OCI-LY1 (cell line): Measurements from ENCODE around the gene PCDHAC1.
A peak's percentile ranks its signal among the peaks of the same experiment; 100 is the strongest.

ENCODE experiments used
- H2AFZ ChIP-seq: fragments of 200-600 bp; sonication (generic), shearing (Covaris generic); 2 replicates; pipeline ENCODE4 v1.6.0; 2014; ENCODE audit warnings: antibody characterized with exemption, mild to moderate bottlenecking, low read length
- H3F3A ChIP-seq: fragments of 200-600 bp; sonication (generic), shearing (Covaris generic); 2 replicates; pipeline ENCODE4 v1.6.0; 2014; ENCODE audit warnings: mild to moderate bottlenecking, antibody characterized with exemption, low read length, moderate library complexity; ENCODE audit not compliant: insufficient read depth
- H3K27ac ChIP-seq: fragments of 200-600 bp; sonication (generic); 2 replicates; pipeline ENCODE4 v1.5.1; 2014; ENCODE audit warnings: low read length, mixed run types, mild to moderate bottlenecking, low read depth; ENCODE audit not compliant: poor library complexity, severe bottlenecking
- H3K27me3 ChIP-seq: fragments of 200-600 bp; sonication (generic); 2 replicates; pipeline ENCODE4 v1.6.0; 2014; ENCODE audit warnings: antibody characterized with exemption, mild to moderate bottlenecking, low read length, moderate library complexity; ENCODE audit not compliant: insufficient read depth
- H3K36me3 ChIP-seq: fragments of 200-600 bp; sonication (generic); 2 replicates; pipeline ENCODE4 v1.6.1; 2014; ENCODE audit warnings: mild to moderate bottlenecking, antibody characterized with exemption, low read length, moderate library complexity, mixed read lengths; ENCODE audit not compliant: insufficient read depth
- H3K4me1 ChIP-seq: fragments of 200-600 bp; sonication (generic); 2 replicates; pipeline ENCODE4 v1.5.1; 2014; ENCODE audit warnings: mild to moderate bottlenecking, low read length, moderate library complexity; ENCODE audit not compliant: insufficient read depth, severe bottlenecking
- H3K4me2 ChIP-seq: fragments of 200-600 bp; sonication (generic), shearing (Covaris generic); 2 replicates; pipeline ENCODE4 v1.6.1; 2014; ENCODE audit warnings: low read length
- H3K4me3 ChIP-seq: fragments of 200-600 bp; sonication (generic); 2 replicates; pipeline ENCODE4 v1.5.1; 2014; ENCODE audit warnings: low read length, low read depth, mild to moderate bottlenecking, mixed read lengths; ENCODE audit not compliant: poor library complexity, severe bottlenecking
- H3K79me2 ChIP-seq: fragments of 200-600 bp; shearing (Covaris generic); 2 replicates; pipeline ENCODE4 v1.6.1; 2016; ENCODE audit warnings: mixed run types, low read length, mixed read lengths; ENCODE audit not compliant: insufficient read depth
- H3K9ac ChIP-seq: fragments of 200-600 bp; sonication (generic), shearing (Covaris generic); 2 replicates; pipeline ENCODE4 v1.6.1; 2014; ENCODE audit warnings: mild to moderate bottlenecking, low read length, mixed read lengths
- H3K9me2 ChIP-seq: fragments of 200-600 bp; sonication (generic), shearing (Covaris generic); 2 replicates; pipeline ENCODE4 v1.6.1; 2014; ENCODE audit warnings: low read depth, mild to moderate bottlenecking, low read length, mixed read lengths
- H3K9me3 ChIP-seq: fragments of 200-600 bp; shearing (Covaris generic); 2 replicates; pipeline ENCODE4 v1.6.1; 2014; ENCODE audit warnings: low read length, mixed read lengths
- H4K20me1 ChIP-seq: fragments of 200-600 bp; sonication (generic), shearing (Covaris generic); 2 replicates; pipeline ENCODE4 v1.6.0; 2016; ENCODE audit warnings: mild to moderate bottlenecking, low read length; ENCODE audit not compliant: insufficient read depth
- EZH2 ChIP-seq: fragments of 200-600 bp; sonication (generic), shearing (Covaris generic); IDR thresholded peaks from 2 replicates; pipeline ENCODE4 v1.8.0; 2017; ENCODE audit warnings: borderline replicate concordance, mixed run types, mild to moderate bottlenecking, antibody characterized with exemption, low read length, moderate library complexity, mixed read lengths
- TF ChIP-seq, protein P1 (sequence below): fragments of 200-600 bp; sonication (generic), shearing (Covaris generic); IDR thresholded peaks from 2 replicates; pipeline ENCODE4 v1.5.1; 2017; ENCODE audit warnings: mild to moderate bottlenecking, antibody characterized with exemption, low read length, moderate library complexity, mixed read lengths

The PCDHAC1 gene

DNA sequence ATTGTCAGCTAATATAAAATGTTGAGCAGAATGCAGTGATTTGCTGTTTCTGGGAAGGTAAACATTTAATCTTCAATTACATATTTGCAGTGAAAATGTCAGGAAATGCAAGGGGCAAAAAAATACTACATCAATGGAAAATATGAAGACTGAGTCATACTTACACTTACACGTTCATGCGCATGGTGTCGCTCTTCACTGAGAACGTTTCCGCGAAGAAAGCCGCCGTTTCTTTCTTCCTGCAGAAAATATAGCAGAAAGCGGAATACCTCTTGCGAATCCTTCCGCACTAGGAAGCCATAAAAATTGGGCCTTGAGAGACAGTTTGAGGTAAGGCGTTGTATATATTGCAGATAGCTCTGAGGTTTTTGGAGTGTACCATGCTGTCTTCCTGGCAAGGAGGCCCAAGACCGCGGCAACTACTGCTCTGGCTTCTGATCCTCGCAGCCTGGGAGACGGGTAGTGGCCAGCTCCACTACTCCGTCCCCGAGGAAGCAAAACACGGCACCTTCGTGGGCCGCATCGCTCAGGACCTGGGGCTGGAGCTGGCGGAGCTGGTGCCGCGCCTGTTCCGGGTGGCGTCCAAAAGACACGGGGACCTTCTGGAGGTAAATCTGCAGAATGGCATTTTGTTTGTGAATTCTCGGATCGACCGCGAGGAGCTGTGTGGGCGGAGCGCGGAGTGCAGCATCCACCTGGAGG is 44.1 kb upstream of the PCDHAC1 start, which contains the start of gene PCDHA13:
PCDHA13 (plus strand) TSS at position 236 of the 702 bp plus-strand sequence; CDS start at position 381, 145 bp downstream.
- Histone ChIP-seq H3K9ac (no peak within 1 kb of the TSS), H3K9me3 (no peaks in the 10 kb centered on the region), H3K36me3 (no peaks in the 10 kb centered on the region), H3K4me3 (no peak within 1 kb of the TSS), H3K4me1 (no peaks in the 10 kb centered on the region), H3F3A (no peaks in the 10 kb centered on the region), H3K9me2 (no peaks in the 10 kb centered on the region), H4K20me1 (no peaks in the 10 kb centered on the region), H3K27ac (no peak within 1 kb of the TSS), H3K4me2 (no peak within 1 kb of the TSS), H3K27me3 (no peaks in the 10 kb centered on the region), H3K79me2 (no peaks in the 10 kb centered on the region), H2AFZ (no peak within 1 kb of the TSS)
- no peak for TF ChIP-seq EZH2
- TF ChIP-seq, protein P1, sequence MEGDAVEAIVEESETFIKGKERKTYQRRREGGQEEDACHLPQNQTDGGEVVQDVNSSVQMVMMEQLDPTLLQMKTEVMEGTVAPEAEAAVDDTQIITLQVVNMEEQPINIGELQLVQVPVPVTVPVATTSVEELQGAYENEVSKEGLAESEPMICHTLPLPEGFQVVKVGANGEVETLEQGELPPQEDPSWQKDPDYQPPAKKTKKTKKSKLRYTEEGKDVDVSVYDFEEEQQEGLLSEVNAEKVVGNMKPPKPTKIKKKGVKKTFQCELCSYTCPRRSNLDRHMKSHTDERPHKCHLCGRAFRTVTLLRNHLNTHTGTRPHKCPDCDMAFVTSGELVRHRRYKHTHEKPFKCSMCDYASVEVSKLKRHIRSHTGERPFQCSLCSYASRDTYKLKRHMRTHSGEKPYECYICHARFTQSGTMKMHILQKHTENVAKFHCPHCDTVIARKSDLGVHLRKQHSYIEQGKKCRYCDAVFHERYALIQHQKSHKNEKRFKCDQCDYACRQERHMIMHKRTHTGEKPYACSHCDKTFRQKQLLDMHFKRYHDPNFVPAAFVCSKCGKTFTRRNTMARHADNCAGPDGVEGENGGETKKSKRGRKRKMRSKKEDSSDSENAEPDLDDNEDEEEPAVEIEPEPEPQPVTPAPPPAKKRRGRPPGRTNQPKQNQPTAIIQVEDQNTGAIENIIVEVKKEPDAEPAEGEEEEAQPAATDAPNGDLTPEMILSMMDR: no peak

DNA sequence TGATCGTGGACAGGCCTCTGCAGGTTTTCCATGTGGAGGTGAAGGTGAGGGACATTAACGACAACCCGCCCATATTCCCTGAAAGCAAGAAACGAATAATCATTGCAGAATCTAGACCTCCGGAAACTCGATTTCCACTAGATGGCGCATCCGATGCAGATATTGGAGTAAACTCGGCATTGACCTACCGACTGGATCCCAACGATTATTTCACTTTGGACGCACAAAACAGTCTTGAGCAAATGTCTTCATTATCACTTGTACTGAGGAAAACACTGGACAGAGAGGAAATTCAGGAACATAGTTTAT is 43.6 kb upstream of the PCDHAC1 start:
- TF ChIP-seq EZH2: no peak
- TF ChIP-seq, protein P1: peak; percentile 22; the same call in 1 of the 2 replicates
- no peaks in the 10 kb centered on the region for H3K4me1 ChIP-seq
- H3F3A ChIP-seq: no peaks in the 10 kb centered on the region
- no peak overlapping the region for H3K4me3 ChIP-seq
- no peaks in the 10 kb centered on the region for H3K9me2 ChIP-seq
- no peaks in the 10 kb centered on the region for H3K36me3 ChIP-seq
- no peak overlapping the region for H3K4me2 ChIP-seq
- no peaks in the 10 kb centered on the region for H3K79me2 ChIP-seq
- no peaks in the 10 kb centered on the region for H3K27me3 ChIP-seq
- no peaks in the 10 kb centered on the region for H3K9me3 ChIP-seq
- H4K20me1 ChIP-seq: no peaks in the 10 kb centered on the region
- H3K27ac ChIP-seq: no peak overlapping the region
- no peak overlapping the region for H3K9ac ChIP-seq
- H2AFZ ChIP-seq: no peak overlapping the region

DNA sequence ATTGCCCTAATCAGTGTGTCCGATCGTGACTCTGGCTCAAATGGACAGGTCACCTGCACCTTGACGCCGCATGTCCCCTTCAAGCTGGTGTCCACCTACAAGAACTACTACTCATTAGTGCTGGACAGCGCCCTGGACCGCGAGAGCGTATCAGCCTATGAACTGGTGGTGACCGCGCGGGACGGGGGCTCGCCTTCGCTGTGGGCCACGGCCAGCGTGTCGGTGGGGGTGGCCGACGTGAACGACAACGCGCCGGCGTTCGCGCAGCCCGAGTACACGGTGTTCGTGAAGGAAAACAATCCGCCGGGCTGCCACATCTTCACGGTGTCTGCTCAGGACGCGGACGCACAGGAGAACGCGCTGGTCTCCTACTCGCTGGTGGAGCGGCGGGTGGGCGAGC is 42.7 kb upstream of the PCDHAC1 start:
- Histone ChIP-seq H3K4me2 (no peak overlapping the region), H3K27me3 (no peaks in the 10 kb centered on the region), H3K9me2 (no peaks in the 10 kb centered on the region), H3K9me3 (no peaks in the 10 kb centered on the region), H3K4me3 (no peak overlapping the region), H3K36me3 (no peaks in the 10 kb centered on the region), H3K4me1 (no peaks in the 10 kb centered on the region), H2AFZ (no peak overlapping the region), H3K9ac (no peak overlapping the region), H3F3A (no peaks in the 10 kb centered on the region), H3K79me2 (no peaks in the 10 kb centered on the region), H4K20me1 (no peaks in the 10 kb centered on the region), H3K27ac (no peak overlapping the region)
- TF ChIP-seq, protein P1: no peak
- TF ChIP-seq EZH2: no peak
